GM12878 (cell line): ENCODE results near the gene MRPL21. TPM values are rescaled to one million over a fixed set of nuclear protein-coding genes. Genes with fewer than 3 reads are reported as not detected.

Experiments used
- ATAC-seq: fragments of 200-7000 bp; cut with Tn5 transposase; 3 replicates; pipeline ENCODE4 v1.9.1; 2020; ENCODE audit warnings: mild to moderate bottlenecking, moderate library complexity
- BruUV-seq: library from RNA; stranded (reverse); fragments of 400-500 nt; replicated peaks from 2 replicates; lab custom pipeline; 2021; lab: Mats Ljungman, UMichigan
- CTCF ChIA-PET: fragments of 300-600 bp; sonication (Branson Sonifier 250); formaldehyde crosslinking; extraction: SDS; loops from one replicate; lab custom pipeline; 2021; ENCODE audit warnings: inconsistent platforms; lab: Yijun Ruan, JAX
- POLR2A ChIA-PET: fragments of 350-600 bp; formaldehyde crosslinking; extraction: SDS; loops from one replicate; lab custom pipeline; 2021; ENCODE audit warnings: inconsistent platforms; lab: Charles Lee
- RAD21 ChIA-PET: fragments of 300-600 bp; sonication (Branson Sonifier 250); formaldehyde crosslinking; loops from one replicate; lab custom pipeline; 2023; ENCODE audit warnings: antibody characterized with exemption; ENCODE audit not compliant: unreplicated experiment; lab: Charles Lee
- SMC1A ChIA-PET: fragments of 300-600 bp; sonication (Branson Sonifier 250); formaldehyde crosslinking; loops from one replicate; lab custom pipeline; 2023; ENCODE audit not compliant: unreplicated experiment, uncharacterized antibody; lab: Charles Lee
- DNase-seq: peaks from one replicate; pipeline ENCODE4 v3.0.0-alpha.2; 2011; ENCODE audit warnings: low read depth, low spot score
- FAIRE-seq: peaks from 3 replicates; lab custom pipeline; 2011; peaks lifted over from hg19 to GRCh38; lab: Jason Lieb, UNC
- H2AFZ ChIP-seq: 2 replicates; pipeline ENCODE4 v1.6.0; 2011; ENCODE audit warnings: low read depth, low read length, control low read depth; ENCODE audit not compliant: control insufficient read depth
- H3K27ac ChIP-seq: 2 replicates; pipeline ENCODE4 v1.5.1; 2011; ENCODE audit warnings: control low read depth; ENCODE audit not compliant: control insufficient read depth, insufficient read depth
- H3K27me3 ChIP-seq, 2 experiments: replicated peaks in 1 of 2; 2 replicates each; pipeline versions ENCODE4 v1.6.0 to v1.6.1; 2011; ENCODE audit warnings: low read length in 1 of 2; ENCODE audit not compliant: control insufficient read depth in 2 of 2, insufficient read depth in 2 of 2
- H3K36me3 ChIP-seq, 2 experiments: 2 replicates each; pipeline ENCODE4 v1.5.1; 2011; ENCODE audit warnings: low read length in 1 of 2; ENCODE audit not compliant: control insufficient read depth in 2 of 2, insufficient read depth in 2 of 2
- H3K4me1 ChIP-seq: 2 replicates; pipeline ENCODE4 v1.6.1; 2011; ENCODE audit warnings: mild to moderate bottlenecking, low read length, moderate library complexity, mixed read lengths; ENCODE audit not compliant: control insufficient read depth, insufficient read depth
- H3K4me2 ChIP-seq: 2 replicates; pipeline ENCODE4 v1.6.0; 2011; ENCODE audit warnings: control low read depth; ENCODE audit not compliant: control insufficient read depth, insufficient read depth
- H3K4me3 ChIP-seq: fragments of 200-600 bp; sonication (generic); 2 replicates; pipeline ENCODE4 v1.5.1; 2016
- H3K79me2 ChIP-seq: 2 replicates; pipeline ENCODE4 v1.6.0; 2011; ENCODE audit warnings: low read length; ENCODE audit not compliant: control insufficient read depth, insufficient read depth
- H3K9ac ChIP-seq: 2 replicates; pipeline ENCODE4 v1.8.0; 2011; ENCODE audit warnings: low read length, control low read depth, mixed read lengths; ENCODE audit not compliant: control insufficient read depth, insufficient read depth
- H3K9me3 ChIP-seq: replicated peaks from 3 replicates; pipeline ENCODE4 v1.5.1; 2011; ENCODE audit warnings: mild to moderate bottlenecking, low read length; ENCODE audit not compliant: control insufficient read depth, insufficient read depth
- H4K20me1 ChIP-seq: 2 replicates; pipeline ENCODE4 v1.6.0; 2011; ENCODE audit not compliant: control insufficient read depth, insufficient read depth
- CEBPB ChIP-seq, 2 experiments: fragments of 150-350 bp in 1 of 2; IDR thresholded peaks; 2 replicates each; pipeline ENCODE4 v1.6.1; 2012 to 2014; ENCODE audit warnings: low read depth in 2 of 2, low read length in 2 of 2, borderline replicate concordance in 1 of 2, inconsistent platforms in 1 of 2
- CHD1 ChIP-seq: IDR thresholded peaks from 2 replicates; pipeline ENCODE4 v1.6.1; 2012; ENCODE audit warnings: low read depth, low read length, improper control_type of control experiment
- ESRRA ChIP-seq: IDR thresholded peaks from 2 replicates; pipeline ENCODE4 v1.6.1; 2012; ENCODE audit warnings: mild to moderate bottlenecking, low read length, improper control_type of control experiment
- GATAD2B ChIP-seq: fragments of 450-650 bp; conservative IDR thresholded peaks from 2 replicates; pipeline ENCODE4 v1.6.1; 2017; ENCODE audit warnings: low read depth, mild to moderate bottlenecking, moderate library complexity
- HDAC2 ChIP-seq: fragments of 200-600 bp; sonication (generic); IDR thresholded peaks from 2 replicates; pipeline ENCODE4 v1.6.1; 2017
- JUNB ChIP-seq: IDR thresholded peaks from 2 replicates; pipeline ENCODE4 v1.6.1; 2016; ENCODE audit warnings: antibody characterized with exemption, mild to moderate bottlenecking
- NFIC ChIP-seq: IDR thresholded peaks from 2 replicates; pipeline ENCODE4 v1.6.1; 2012; ENCODE audit warnings: low read depth, mild to moderate bottlenecking, inconsistent platforms, low read length, moderate library complexity
- SIN3A ChIP-seq: IDR thresholded peaks from 2 replicates; pipeline ENCODE4 v1.6.1; 2012; ENCODE audit warnings: low read depth, low read length, improper control_type of control experiment
- SMC3 ChIP-seq: IDR thresholded peaks from 2 replicates; pipeline ENCODE4 v1.6.1; 2011; ENCODE audit warnings: low read length, improper control_type of control experiment, borderline replicate concordance
- SPI1 ChIP-seq: IDR thresholded peaks from 2 replicates; pipeline ENCODE4 v1.6.1; 2011; ENCODE audit warnings: low read depth, mild to moderate bottlenecking, low read length, moderate library complexity, borderline replicate concordance; ENCODE audit not compliant: insufficient read depth
- YY1 ChIP-seq: IDR thresholded peaks from 2 replicates; pipeline ENCODE4 v1.6.1; 2011; ENCODE audit warnings: low read depth, mild to moderate bottlenecking, low read length
- ZBED1 ChIP-seq: IDR thresholded peaks from 2 replicates; pipeline ENCODE4 v1.6.1; 2016; ENCODE audit warnings: borderline replicate concordance
- ZNF217 ChIP-seq: fragments of 450-650 bp; IDR thresholded peaks from 2 replicates; pipeline ENCODE4 v1.6.1; 2017; ENCODE audit warnings: antibody characterized with exemption, mild to moderate bottlenecking
- WGBS: methylation state at CpG from one replicate; pipeline ENCODE4 v1.1.6; 2016; ENCODE audit warnings: low lambda C conversion rate; ENCODE audit not compliant: insufficient replicate concordance, insufficient coverage; ENCODE audit errors: missing lambda C conversion rate; 5-methylcytosine and 5-hydroxymethylcytosine counted together
- in situ Hi-C: fragments of 300-500 bp; cut with MboI; formaldehyde crosslinking; loops from 9 replicates; pipeline ENCODE4 v1.14.3; 2018; ENCODE audit warnings: mixed read lengths
- intact Hi-C: fragments of 100-400 bp; cut with micrococcal nuclease; formaldehyde crosslinking; loops from one replicate; pipeline ENCODE4 v1.14.2; 2022; ENCODE audit not compliant: unreplicated experiment
- polyA plus RNA-seq, 11 experiments: library from polyadenylated mRNA; depleted of rRNA in 4 of 11; unstranded in 6 of 11; stranded (reverse) in 5 of 11; fragments of >200 nt; fragmentation: Nextera tagmentation in 4 of 11; fragmentation: Illumina TruSeq in 1 of 11; extraction: Ambion mirVana in 4 of 11; extraction: Trizol in 1 of 11; gene quantifications; 1 replicate in 1 of 11; 2 replicates in 10 of 11; pipeline versions ENCODE4 v1.2.1 to v1.2.3, GENCODE V29; 2011 to 2016; ENCODE audit warnings: inconsistent platforms in 2 of 11, missing spikeins in 2 of 11, low read depth in 1 of 11
- total RNA-seq, 4 experiments: library from RNA; depleted of rRNA in 3 of 4; stranded (reverse); fragments of >200 nt in 3 of 4; fragmentation: Illumina TruSeq in 1 of 4; extraction: Trizol in 1 of 4; gene quantifications; 2 replicates each; pipeline versions ENCODE4 v1.2.1 to v1.2.3, GENCODE V29; 2013 to 2021
- TF ChIP-seq, protein P1 (sequence below): fragments of 450-650 bp; conservative IDR thresholded peaks from 2 replicates; pipeline ENCODE4 v1.6.1; 2017; ENCODE audit warnings: mild to moderate bottlenecking, moderate library complexity
- TF ChIP-seq, protein P2 (sequence below): fragments of 450-650 bp; IDR thresholded peaks from 2 replicates; pipeline ENCODE4 v1.6.1; 2016; ENCODE audit warnings: mild to moderate bottlenecking
- TF ChIP-seq, protein P3 (sequence below): fragments of 450-650 bp; IDR thresholded peaks from 2 replicates; pipeline ENCODE4 v1.6.1; 2017; ENCODE audit warnings: antibody characterized with exemption, mild to moderate bottlenecking, moderate library complexity

Gene MRPL21
- total and polyA plus RNA-seq, 10 of the 15 experiments (the other 5 are each of a cell fraction or from before 2014, with no cell fraction given): 86.6 to 283 (median 130) TPM

DNA sequence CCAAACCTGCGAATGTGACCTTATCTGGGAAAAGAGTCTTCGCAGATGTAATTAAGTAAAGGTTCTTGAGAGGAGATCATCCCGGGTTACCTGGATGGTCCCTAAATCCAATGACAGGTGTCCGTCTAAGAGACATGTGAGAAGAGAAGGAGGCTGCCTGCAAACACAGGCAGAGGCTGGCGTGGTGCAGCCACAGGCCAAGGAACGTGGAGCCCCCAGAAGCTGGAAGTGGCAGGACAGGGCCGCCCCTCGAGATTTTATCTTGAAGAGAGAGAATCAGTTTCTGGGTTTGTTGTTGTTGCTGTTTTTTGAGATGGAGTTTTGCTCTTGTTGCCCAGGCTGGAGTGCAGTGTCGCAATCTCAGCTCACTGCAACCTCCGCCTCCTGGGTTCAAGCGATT, 43.5 kb upstream of the MRPL21 start:
- Histone ChIP-seq H3K27me3 (no peaks in the 10 kb centered on the region), H3K4me2 (no peak overlapping the region), H3K27ac (no peak overlapping the region), H3K9me3 (no peaks in the 10 kb centered on the region), H3K79me2 (no peaks in the 10 kb centered on the region), H3K9ac (no peak overlapping the region), H3K4me3 (no peak overlapping the region), H4K20me1 (no peaks in the 10 kb centered on the region), H3K36me3 (no peaks in the 10 kb centered on the region), H3K4me1 (no peaks in the 10 kb centered on the region; the same call in 1 of the 2 replicates), H2AFZ (no peak overlapping the region)
- RAD21 ChIA-PET: no interaction called here
- SMC1A ChIA-PET: no interaction called here
- intact Hi-C loops: loop anchor here (5.0 kb wide), 1 partner anchor 140 kb away; no protein-coding TSS in a partner anchor
- BruUV-seq: no TSS peak
- TF ChIP-seq, protein P1, sequence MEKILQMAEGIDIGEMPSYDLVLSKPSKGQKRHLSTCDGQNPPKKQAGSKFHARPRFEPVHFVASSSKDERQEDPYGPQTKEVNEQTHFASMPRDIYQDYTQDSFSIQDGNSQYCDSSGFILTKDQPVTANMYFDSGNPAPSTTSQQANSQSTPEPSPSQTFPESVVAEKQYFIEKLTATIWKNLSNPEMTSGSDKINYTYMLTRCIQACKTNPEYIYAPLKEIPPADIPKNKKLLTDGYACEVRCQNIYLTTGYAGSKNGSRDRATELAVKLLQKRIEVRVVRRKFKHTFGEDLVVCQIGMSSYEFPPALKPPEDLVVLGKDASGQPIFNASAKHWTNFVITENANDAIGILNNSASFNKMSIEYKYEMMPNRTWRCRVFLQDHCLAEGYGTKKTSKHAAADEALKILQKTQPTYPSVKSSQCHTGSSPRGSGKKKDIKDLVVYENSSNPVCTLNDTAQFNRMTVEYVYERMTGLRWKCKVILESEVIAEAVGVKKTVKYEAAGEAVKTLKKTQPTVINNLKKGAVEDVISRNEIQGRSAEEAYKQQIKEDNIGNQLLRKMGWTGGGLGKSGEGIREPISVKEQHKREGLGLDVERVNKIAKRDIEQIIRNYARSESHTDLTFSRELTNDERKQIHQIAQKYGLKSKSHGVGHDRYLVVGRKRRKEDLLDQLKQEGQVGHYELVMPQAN: no peak
- TF ChIP-seq YY1 (no peak), JUNB (no peak), SPI1 (no peak), SIN3A (no peak), CEBPB (IDR thresholded peaks at IDR 0.05; ENCODE audit: borderline replicate concordance in 1 of 2, low read depth in 2 of 2, low read length in 2 of 2) (no peak), HDAC2 (no peak), ZBED1 (no peak), NFIC (no peak), ZNF217 (no peak), ESRRA (no peak), SMC3 (no peak), CHD1 (no peak), GATAD2B (no peak)
- TF ChIP-seq, protein P2, sequence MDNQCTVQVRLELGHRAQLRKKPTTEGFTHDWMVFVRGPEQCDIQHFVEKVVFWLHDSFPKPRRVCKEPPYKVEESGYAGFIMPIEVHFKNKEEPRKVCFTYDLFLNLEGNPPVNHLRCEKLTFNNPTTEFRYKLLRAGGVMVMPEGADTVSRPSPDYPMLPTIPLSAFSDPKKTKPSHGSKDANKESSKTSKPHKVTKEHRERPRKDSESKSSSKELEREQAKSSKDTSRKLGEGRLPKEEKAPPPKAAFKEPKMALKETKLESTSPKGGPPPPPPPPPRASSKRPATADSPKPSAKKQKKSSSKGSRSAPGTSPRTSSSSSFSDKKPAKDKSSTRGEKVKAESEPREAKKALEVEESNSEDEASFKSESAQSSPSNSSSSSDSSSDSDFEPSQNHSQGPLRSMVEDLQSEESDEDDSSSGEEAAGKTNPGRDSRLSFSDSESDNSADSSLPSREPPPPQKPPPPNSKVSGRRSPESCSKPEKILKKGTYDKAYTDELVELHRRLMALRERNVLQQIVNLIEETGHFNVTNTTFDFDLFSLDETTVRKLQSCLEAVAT: no peak
- TF ChIP-seq, protein P3, sequence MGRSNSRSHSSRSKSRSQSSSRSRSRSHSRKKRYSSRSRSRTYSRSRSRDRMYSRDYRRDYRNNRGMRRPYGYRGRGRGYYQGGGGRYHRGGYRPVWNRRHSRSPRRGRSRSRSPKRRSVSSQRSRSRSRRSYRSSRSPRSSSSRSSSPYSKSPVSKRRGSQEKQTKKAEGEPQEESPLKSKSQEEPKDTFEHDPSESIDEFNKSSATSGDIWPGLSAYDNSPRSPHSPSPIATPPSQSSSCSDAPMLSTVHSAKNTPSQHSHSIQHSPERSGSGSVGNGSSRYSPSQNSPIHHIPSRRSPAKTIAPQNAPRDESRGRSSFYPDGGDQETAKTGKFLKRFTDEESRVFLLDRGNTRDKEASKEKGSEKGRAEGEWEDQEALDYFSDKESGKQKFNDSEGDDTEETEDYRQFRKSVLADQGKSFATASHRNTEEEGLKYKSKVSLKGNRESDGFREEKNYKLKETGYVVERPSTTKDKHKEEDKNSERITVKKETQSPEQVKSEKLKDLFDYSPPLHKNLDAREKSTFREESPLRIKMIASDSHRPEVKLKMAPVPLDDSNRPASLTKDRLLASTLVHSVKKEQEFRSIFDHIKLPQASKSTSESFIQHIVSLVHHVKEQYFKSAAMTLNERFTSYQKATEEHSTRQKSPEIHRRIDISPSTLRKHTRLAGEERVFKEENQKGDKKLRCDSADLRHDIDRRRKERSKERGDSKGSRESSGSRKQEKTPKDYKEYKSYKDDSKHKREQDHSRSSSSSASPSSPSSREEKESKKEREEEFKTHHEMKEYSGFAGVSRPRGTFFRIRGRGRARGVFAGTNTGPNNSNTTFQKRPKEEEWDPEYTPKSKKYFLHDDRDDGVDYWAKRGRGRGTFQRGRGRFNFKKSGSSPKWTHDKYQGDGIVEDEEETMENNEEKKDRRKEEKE: no peak
- in situ Hi-C loops: no loop called here
- ATAC-seq: no peak
- WGBS: 56% methylated on average over 11 of the region's 11 CpGs
- CTCF ChIA-PET: no interaction called here
- POLR2A ChIA-PET: no interaction called here
- no peak for FAIRE-seq
- DNase-seq: no peak
